CD4-positive, alpha-beta T cell treated with Interleukin-4 for 1 hour (primary cell): Measurements from ENCODE around the gene CCDC9.

Source experiments
- DNase-seq, 2 donors: peaks; one replicate each; pipeline ENCODE4 v3.0.0-alpha.2; 2020 to 2022

CCDC9 gene

DNA sequence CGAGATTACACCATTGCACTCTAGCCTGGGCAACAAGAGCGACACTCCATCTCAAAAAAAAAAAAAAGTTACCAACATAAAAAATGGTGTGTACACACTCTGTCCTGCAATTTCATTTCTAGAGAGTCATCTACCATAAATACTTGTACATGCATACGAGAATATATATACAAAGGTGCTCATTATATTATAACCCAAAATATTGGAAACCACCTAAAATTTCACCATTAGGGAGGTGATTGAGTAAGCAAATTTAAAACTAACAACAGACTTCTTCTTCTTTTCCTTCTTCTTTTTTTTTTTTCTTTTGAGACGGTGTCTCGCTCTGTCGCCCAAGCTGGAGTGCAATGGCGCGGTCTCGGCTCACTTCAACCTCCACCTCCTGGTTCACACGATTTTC lies 45.9 kb downstream of the CCDC9 start:
- no peak for DNase-seq

GRCh38 chr19:47303966-47304365 lies 47.6 kb downstream of the CCDC9 start:
- no peak for DNase-seq

DNA sequence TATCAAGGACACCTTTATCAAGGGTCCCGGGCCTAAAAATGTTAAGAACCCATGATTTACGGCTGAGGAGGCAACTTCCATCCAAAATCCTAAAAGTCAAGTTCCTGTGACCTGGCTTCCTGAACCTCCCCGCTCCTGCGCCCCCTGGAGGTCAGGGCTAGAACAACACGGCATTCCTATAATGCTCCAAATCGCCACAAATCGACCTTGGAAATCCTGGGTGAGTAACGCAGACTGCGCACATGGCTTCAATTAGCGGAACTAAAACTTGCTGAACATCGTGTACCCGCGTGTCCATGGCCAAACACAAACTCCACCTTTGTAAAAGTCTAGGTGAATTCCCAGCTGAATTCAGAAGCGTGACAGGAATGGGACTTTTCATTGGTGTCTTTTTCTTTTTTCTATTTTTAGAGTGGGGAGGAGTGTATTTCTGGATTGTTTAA lies 49.0 kb downstream of the CCDC9 start:
- peak; percentile 41 to 53 for DNase-seq

- no peak for DNase-seq
Observed at GRCh38 chr19:47306303-47306702, 50.0 kb downstream of the CCDC9 start.

DNA sequence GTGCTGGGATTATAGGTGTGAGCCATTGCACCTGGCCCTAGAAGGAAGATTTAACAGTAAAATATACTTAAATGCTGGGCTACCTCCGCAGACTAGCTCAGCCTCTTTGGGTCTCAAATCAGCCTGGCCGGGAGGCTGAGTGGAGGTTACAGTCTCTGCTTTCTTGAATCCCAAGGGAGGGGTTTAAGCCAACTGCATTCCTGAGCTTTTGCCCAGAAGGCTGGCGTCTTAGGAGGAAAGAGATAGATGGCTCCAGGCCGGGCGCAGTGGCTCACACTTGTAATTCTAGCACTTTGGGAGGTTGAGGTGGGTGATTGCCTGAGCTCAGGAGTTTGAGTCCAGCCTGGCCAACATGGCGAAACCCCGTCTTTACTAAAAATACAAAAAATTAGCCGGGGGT lies 52.7 kb downstream of the CCDC9 start:
- DNase-seq = no peak

- DNase-seq = peak in 1 of 2 donors; percentile 55
Observed at GRCh38 chr19:47309608-47310007, 53.3 kb downstream of the CCDC9 start, which contains the start of gene C5AR1. C5AR1 (plus strand) TSS chr19:47309861; CDS start chr19:47309896, 35 bp downstream.

GRCh38 chr19:47310323-47310722 lies 54.0 kb downstream of the CCDC9 start:
- DNase-seq = no peak

DNA sequence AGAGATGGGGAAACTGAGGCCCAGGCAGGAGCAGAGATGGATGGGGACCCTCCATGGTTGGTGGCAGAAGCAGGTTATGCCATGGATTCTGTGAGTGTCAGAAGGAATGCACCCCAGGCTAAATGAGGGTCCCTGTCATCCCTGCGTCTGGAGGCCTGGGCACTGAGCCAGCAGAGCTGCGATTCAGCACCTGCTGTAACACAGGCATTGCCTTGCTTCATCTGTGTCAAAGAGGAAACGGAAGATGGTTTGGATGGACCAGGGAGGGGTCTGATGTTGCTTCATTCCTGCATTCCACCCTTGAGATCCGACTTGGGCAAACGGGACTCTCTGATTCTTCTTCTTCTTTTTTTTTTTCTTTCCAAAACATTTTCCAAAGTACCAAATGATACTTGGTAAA lies 54.5 kb downstream of the CCDC9 start:
- peak in 1 of 2 donors; percentile 40 for DNase-seq

DNA sequence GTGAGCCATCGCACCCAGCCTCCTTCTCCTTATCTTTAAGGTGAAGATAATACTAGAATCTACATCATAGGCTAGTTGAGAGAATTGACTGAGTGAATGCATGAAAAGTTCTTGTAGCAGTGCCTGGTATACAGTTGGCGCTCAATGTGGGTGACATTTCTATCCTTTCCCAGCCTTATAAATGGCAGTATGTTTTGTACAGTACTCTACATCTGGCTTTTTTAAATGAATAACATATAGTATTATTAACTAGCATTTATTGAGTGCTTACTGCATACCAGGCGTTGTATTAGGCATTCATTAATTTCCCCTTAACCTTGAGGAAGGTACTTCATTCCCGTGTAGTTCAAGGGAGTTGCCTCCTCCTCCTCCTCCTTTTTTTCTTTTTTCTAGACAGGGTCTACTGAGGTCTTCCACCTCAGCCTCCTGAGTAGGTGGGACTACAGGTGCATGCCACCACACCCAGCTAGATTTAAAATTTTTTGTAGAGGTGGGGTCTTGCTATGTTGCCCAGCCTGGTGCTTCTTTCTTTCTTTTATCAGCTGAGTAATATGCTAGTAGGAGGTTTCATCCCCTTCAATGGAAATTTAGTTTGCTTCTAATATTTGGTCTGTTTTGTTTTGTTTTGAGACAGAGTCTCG lies 56.2 kb downstream of the CCDC9 start:
- DNase-seq = no peak

GRCh38 chr19:47313754-47314295 lies 57.5 kb downstream of the CCDC9 start:
- DNase-seq = no peak

GRCh38 chr19:47315125-47315821 lies 58.9 kb downstream of the CCDC9 start:
- DNase-seq = peak in 1 of 2 donors; percentile 82

DNA sequence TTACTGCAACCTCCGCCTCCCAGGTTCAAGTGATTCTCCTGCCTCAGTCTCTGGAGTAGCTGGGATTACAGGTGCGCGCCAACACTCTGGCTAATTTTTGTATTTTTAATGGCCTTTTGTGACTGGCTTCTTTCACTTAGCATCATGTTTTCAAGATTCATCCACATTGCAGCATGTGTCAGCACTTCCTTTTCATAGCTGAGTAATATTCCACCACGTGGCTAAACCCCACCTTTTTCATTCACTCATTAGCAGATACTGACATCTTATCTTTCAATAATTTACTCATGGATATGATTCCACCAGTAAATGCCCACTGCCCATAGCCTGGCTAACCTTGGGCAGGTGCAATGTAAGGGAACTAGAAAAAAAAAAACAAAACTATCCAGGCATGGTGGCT lies 60.2 kb downstream of the CCDC9 start:
- DNase-seq = no peak

- DNase-seq = no peak
Observed at GRCh38 chr19:47319923-47320871, 63.9 kb downstream of the CCDC9 start.
